Stimulated activated naive CD4-positive, alpha-beta T cell treated with Interleukin-2 at 50 U/mL for 16 hours (primary cell): ENCODE data around the gene ZNHIT2.
"Not testable (repeated sequence)": the region's sequence is repeated elsewhere in the genome, so short reads cannot be mapped to it uniquely, and the experiment has no call there.

Experiments
- DNase-seq: peaks from one replicate; lab custom pipeline; 2025; lab: John Stamatoyannopoulos, UW

ZNHIT2 gene

GRCh38 chr11:65119670-65119995 is 2.1 kb upstream of the ZNHIT2 start:
- no peak for DNase-seq

- not testable (repeated sequence) for DNase-seq
Measured at GRCh38 chr11:65118891-65119669, 1.6 kb upstream of the ZNHIT2 start.

GRCh38 chr11:65118097-65118837 is 766 bp upstream of the ZNHIT2 start:
- DNase-seq = no peak

- DNase-seq = peak; percentile 72
Measured at GRCh38 chr11:65116370-65117205, 913 bp downstream of the ZNHIT2 start.

- DNase-seq = no peak
Measured at GRCh38 chr11:65115361-65116082, 2.0 kb downstream of the ZNHIT2 start.

- no peak for DNase-seq
Measured at GRCh38 chr11:65114538-65115171, 2.8 kb downstream of the ZNHIT2 start.

- DNase-seq = no peak
Measured at GRCh38 chr11:65113839-65114238, 3.7 kb downstream of the ZNHIT2 start.

GRCh38 chr11:65113361-65113756 is 4.1 kb downstream of the ZNHIT2 start:
- DNase-seq = no peak

- DNase-seq = peak; percentile 59
Measured at GRCh38 chr11:65112546-65113360, 4.7 kb downstream of the ZNHIT2 start.

GRCh38 chr11:65111744-65112545 is 5.6 kb downstream of the ZNHIT2 start, which contains the start of gene TM7SF2:
Gene TM7SF2 (plus strand): TSS chr11:65111872. CDS start chr11:65112016, 144 bp downstream.
- DNase-seq = peak; percentile 94

GRCh38 chr11:65111159-65111743 is 6.2 kb downstream of the ZNHIT2 start:
- no peak for DNase-seq

- peak; percentile 90 for DNase-seq
Measured at GRCh38 chr11:65110354-65110861, 7.1 kb downstream of the ZNHIT2 start.

GRCh38 chr11:65109231-65110198 is 8.0 kb downstream of the ZNHIT2 start:
- DNase-seq = no peak

- DNase-seq = no peak
Measured at GRCh38 chr11:65108469-65109123, 8.9 kb downstream of the ZNHIT2 start.

GRCh38 chr11:65107751-65108468 is 9.6 kb downstream of the ZNHIT2 start:
- no peak for DNase-seq

- DNase-seq = no peak
Measured at GRCh38 chr11:65107078-65107477, 10.4 kb downstream of the ZNHIT2 start.

- no peak for DNase-seq
Measured at GRCh38 chr11:65104628-65105027, 12.9 kb downstream of the ZNHIT2 start.
